CD4-positive, alpha-beta T cell treated with Interleukin-4 for 4 hours (primary cell): ENCODE results near the gene RREB1.

Source experiments
- DNase-seq: peaks from one replicate; pipeline ENCODE4 v3.0.0-alpha.2; 2020

RREB1 gene

GRCh38 chr6:7124636-7125035 lies 16.9 kb downstream of the RREB1 start:
- DNase-seq: no peak

- no peak for DNase-seq
These were observed 17.5 kb downstream of the RREB1 start for GRCh38 chr6:7125290-7125689.

GRCh38 chr6:7126754-7127153 lies 19.0 kb downstream of the RREB1 start:
- no peak for DNase-seq

DNA sequence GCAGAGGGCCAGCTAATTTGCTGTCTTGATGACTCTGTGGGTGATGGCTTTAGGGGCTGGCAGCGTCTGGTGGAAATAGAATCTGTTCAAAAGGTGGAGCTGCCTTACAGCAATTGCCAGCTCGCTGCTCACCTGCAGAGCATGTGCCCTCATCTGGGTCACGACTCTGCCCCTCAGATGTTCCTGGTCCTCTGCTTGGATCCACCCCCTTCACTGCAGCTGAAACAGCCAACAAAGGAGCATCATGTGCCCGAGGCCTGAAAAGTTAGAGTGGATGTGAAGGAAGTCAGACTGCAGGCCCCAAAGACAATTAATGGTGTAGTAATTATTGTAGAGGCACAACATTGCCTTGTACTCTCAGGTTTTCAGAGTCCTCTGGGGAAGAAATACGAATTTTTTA lies 19.9 kb downstream of the RREB1 start:
- DNase-seq: no peak

DNA sequence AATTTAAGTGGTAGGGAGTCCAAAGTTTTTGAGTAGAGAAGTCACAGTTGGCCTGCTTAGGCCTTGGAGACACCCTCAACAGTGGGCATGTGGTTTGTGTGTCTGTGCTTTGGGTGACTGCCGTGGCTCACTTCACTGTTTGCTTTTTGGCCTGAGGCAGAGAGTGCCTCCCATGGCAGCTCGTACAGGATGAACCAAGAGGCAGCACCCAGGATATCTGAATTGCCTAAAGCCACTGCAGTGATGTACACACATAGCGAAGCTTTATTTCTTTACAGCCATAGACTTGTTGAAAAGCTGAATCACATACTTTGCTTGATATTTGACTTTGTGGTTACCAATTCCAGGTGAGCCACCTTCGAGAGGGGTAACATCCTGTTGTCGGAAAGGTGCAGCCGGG lies 21.6 kb downstream of the RREB1 start:
- DNase-seq: no peak

- DNase-seq: no peak
These were observed 22.2 kb downstream of the RREB1 start for GRCh38 chr6:7129784-7130569.

GRCh38 chr6:7131390-7131789 lies 23.6 kb downstream of the RREB1 start:
- DNase-seq: no peak

DNA sequence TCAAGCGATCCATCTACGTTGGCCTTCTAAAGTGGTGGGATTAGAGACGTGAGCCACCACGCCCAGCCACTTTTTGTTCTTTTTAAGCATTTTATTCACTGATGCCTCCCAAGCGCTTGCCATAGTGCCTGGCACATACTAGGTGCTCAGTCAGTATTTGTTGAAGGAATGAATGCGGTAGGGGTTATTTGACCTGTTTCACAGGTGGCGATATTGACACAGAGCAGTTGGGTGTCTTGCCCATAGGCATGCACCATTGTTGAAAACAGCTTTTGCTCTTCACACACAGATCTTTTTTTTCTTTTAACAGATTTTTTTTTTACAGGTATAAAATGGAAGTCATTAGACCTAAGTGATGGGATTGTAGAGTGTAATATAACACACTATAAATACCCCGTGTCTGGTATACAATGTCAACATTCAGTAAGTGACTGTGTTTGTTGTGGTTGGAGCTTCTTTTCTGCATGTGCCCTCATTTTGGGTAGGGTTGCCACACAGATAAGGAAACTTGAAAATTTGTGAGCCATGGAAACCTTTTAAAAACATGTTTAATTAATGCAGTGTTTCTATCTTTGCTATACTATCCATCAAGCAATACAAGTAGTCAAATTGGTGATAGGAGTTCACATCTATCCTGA lies 24.8 kb downstream of the RREB1 start:
- DNase-seq: no peak

- DNase-seq: no peak
These were observed 27.4 kb downstream of the RREB1 start for GRCh38 chr6:7134999-7135745.

GRCh38 chr6:7135755-7136154 lies 28.0 kb downstream of the RREB1 start:
- no peak for DNase-seq

DNA sequence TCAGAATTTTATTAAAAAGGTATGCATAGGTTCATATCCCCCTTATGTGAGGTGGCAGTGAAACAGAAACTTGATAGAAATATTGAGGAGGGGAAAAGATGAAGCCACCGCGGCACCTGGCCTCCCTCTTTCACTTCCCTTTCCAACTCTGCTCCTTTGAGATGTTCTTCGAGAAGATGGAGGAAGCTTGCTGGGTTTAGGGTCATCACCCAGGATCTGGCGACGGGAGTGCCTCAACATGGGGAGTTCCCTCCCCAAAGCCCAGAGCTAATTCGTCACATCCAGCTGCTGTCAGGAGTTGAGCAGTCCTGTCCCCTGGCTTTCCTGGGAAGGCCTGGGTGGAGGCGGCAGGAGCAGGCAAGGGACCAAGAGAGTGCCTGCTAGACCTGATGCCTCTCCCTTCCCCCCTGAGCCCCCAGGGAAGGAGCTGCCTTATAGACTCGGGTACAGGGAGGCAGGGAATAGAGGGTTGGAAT lies 29.1 kb downstream of the RREB1 start:
- no peak for DNase-seq

DNA sequence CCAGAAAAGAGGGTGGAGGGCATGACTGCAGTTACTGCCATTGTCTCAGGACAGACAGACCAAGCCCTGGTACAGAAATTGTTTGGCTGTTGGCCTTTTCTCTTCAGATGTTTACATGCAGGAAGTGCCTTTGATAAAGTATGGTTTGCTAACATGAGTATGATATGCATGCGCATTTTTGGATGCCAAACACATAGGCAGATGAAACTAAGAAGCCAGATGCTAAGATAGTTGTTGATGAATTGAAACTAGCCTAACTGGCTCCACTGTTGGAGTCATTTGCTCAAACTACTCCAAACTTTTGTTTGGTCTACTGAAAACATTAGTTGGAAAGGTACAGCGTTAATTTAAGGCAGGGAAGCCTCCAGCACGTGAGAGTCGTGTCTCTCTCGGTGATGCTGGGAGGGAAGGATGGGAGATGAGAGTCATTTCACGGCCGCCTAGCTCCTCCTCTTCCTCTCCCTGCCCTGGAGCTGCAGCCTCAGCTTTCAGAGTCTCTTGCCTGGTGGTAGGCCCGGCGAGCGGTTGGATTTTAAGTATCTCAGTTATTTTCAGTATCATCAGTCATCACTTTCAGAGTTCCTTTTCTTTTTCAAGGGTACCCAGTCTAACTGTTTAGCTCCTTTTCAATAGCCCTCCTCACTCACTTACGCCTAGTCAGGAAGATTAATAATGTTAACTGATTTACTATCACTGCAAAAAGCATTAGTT lies 29.7 kb downstream of the RREB1 start:
- DNase-seq: peak; percentile 69

- DNase-seq: no peak
These were observed 30.3 kb downstream of the RREB1 start for GRCh38 chr6:7138046-7138531.

DNA sequence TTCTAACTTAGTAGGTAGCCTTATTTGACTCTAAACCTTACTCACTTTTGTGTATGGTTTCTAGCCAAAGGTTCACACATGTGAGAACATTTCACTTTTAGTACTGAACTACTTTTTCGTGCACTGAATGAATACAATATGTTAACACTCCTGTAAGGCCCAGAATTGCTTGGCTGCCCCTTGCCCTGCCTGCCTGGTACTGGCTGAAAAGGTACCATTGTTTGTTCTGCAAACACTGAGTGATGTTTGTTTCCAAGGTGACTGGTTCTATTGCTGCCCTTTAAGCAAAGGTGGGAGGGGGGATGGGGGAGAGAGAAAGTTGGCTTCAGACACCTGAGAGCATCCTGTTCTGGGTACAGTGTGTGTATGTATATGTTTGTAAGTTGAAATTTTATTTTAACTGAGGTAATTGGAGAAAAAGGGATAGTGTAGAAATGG lies 31.2 kb downstream of the RREB1 start:
- peak; percentile 82 for DNase-seq

DNA sequence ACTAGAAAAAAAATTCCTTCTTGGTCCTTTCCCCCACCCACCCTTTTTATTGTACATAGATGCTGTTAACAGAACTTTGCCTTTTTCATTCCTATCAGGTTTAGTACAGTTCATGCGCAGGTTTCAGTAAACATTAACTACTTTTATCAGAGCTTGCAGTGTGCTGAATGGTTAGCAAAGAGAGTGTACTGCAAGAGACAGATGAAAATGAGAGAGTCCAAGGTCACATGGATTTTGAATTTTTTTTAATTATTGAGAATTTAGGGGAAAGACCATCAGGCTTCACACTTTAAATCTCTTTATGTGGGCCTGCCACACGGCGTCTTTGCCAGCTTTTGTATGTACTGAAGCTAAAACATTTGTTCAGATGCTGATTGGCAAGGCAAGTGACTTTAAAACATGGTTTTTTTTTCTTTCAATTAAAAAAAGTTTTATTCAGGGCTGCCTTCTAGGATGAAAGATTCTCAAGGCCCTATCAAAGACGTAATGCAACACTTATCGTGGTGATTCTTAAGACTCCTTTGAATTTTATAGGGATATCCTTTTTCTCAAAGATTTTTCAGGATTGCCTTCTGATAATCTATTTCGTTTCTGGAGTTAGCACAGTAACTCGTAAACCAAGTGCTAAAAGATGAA lies 32.2 kb downstream of the RREB1 start:
- DNase-seq: no peak

GRCh38 chr6:7140631-7141378 lies 33.0 kb downstream of the RREB1 start:
- DNase-seq: peak; percentile 69

DNA sequence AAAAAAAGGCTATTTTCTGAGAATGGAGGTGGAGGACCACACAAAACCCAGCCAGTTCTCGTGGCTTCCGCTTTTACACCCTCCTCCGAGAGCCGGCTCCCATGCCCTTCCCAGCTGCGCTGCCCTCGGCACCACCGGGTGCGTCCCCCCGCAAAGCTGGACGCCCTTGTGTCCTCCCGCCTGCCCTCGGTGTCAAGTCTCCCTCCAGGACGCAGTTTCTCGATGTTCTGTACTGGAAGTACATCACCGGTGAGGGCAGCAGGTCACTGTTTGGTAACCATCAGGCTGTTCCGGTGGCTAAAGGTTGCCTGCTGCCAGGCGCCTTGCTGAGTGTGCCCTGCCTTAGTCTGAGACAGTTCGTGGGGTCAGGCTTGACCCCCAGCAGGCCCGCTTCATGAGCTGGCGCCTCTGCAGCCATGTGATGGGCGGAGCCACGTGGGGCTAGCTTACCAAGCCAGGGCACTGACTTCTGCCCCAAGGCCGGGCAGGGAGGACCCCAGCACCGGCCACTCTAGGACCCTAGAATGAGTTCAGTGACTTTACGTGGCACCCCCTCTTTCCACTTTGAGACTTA lies 34.6 kb downstream of the RREB1 start:
- DNase-seq: no peak

GRCh38 chr6:7142918-7143475 lies 35.2 kb downstream of the RREB1 start:
- no peak for DNase-seq

DNA sequence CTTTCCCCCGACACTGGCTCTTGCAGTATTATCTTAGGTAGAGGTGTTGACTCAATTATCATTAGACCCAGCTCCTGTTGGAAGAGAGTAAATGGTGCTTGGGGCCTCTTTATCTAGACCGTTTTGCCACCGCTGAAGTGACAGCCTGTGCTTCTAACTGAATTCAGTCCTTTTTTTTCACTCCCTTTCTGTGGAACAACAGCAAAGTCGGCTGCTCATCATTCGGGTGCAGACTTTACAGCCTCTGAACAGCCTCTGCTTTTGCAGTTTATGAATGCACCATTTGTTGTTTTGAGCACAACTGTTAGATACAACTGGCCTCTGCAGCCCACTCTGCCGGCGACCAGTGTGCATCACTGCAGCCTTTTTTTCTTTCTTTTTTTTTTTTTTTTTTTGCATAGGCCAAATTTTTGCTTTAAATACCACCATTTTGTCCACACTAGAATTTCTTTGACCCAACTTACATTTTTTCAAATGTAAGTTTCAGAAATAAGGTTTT lies 35.8 kb downstream of the RREB1 start:
- DNase-seq: no peak

- no peak for DNase-seq
These were observed 37.3 kb downstream of the RREB1 start for GRCh38 chr6:7144872-7145584.
